ENCODE results near the gene FAM186B. TPM values are rescaled to one million over a fixed set of nuclear protein-coding genes. Genes with fewer than 3 reads are reported as not detected.
"Not testable (repeated sequence)": the region's sequence is repeated elsewhere in the genome, so short reads cannot be mapped to it uniquely, and the experiment has no call there.

Gene FAM186B, protein sequence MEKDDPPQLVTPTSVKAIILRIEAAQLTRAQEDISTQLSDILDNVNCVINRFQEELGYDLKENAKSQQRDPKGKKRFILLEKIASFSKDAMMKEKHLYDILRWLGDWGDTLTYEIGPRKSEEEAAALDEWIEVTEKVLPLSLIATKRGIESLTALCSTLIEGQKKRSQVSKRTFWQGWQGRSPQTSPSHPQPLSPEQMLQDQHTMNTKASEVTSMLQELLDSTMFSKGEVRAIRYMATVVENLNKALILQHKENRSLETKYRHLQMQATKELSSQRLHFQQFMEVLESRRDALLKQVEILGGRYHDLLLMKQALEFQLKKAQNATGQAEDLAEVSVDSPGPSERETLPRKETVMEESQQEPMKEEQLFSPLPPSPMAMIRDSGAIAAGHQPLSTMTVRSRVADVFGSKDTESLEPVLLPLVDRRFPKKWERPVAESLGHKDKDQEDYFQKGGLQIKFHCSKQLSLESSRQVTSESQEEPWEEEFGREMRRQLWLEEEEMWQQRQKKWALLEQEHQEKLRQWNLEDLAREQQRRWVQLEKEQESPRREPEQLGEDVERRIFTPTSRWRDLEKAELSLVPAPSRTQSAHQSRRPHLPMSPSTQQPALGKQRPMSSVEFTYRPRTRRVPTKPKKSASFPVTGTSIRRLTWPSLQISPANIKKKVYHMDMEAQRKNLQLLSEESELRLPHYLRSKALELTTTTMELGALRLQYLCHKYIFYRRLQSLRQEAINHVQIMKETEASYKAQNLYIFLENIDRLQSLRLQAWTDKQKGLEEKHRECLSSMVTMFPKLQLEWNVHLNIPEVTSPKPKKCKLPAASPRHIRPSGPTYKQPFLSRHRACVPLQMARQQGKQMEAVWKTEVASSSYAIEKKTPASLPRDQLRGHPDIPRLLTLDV
- not detected for total RNA-seq

DNA sequence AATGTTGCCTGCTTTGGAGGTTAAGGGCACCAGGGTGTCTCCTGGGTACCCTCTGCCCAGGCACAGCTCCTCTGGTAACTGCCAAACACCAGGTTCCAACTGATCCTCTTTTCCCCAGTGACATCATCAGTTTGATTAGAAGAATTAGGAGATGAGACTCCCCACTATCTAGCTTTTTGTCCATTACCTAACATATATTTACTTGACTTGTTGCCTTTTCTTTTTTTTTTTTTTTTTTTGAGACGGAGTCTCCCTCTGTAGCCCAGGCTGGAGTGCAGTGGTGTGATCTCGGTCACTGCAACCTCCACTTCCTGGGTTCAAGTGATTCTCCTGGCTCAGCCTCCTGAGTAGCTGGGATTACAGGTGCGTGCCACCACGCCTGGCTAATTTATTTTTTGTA is at the start of gene FAM186B:
Gene FAM186B (minus strand): TSS at position 101 of the 400 bp plus-strand sequence. CDS start 162 bp downstream, outside the sequence.
- DNase-seq = not testable (repeated sequence)

DNA sequence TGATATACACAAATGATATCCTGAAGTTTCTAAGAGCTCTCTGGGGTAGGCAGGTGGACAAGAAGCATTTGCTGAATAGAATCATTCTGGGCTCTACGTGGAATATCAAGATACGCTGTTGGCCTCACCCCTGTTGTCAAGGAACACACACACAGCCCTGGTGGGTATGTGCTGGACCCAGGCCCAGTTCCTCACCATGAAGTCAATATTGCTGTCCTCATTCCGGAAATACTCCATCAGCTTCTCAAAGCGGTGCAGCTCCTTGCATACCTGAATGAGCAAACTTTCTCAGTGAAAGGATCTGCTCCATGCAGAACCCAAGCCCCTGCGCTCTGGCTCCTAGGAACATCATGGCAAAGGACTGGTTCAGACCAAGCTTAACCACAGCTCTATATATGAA is 49.3 kb upstream of the FAM186B start:
- no peak for DNase-seq

DNA sequence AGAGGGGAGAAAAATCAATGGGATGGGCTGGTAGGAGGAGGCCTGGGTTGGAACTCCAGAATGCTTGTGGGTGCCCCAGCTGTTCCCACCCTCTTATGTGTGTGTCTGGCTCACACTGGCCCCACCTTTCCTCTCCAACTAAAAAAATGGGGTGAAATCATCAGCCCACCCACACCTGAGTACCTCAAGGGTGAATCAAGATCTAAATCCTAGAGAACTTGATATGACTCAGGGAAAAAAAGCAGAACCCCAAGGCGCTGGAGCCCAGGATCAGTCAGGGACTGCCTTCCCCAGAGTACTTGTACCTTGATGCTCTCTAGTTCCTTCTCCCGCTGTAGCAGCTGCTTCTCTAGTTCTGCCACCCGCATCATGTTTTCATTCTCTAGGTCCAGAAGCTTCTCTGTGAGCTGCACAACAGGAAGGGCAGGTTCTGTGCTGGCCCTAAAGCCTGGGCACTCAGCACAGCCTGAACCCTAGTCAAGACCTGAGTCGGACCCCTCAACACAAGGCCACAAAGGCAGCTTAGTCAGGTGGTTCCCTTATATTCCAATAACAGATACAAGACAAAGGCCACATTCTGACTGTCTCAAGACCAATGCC is 47.6 kb upstream of the FAM186B start:
- DNase-seq = no peak

DNA sequence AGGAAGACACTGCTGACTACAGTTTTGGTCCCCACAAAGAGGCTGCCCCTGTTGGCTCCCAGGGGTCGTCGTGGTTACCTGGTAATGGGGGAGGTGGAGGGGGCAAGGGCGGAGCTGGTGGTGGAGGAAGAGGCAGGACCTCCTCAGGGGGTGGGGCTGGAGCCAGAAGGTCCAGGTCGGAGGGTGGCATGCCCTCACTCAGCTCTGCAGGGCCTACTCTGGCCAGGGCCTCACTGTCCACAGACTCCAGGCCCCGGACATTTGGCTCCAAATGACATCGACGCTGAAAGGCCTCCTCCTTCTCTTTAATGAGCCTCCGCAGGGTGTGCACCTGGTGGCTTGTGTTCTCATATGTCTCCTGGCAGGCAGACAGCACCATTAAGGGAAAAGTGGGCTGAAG is 46.4 kb upstream of the FAM186B start:
- DNase-seq = no peak

DNA sequence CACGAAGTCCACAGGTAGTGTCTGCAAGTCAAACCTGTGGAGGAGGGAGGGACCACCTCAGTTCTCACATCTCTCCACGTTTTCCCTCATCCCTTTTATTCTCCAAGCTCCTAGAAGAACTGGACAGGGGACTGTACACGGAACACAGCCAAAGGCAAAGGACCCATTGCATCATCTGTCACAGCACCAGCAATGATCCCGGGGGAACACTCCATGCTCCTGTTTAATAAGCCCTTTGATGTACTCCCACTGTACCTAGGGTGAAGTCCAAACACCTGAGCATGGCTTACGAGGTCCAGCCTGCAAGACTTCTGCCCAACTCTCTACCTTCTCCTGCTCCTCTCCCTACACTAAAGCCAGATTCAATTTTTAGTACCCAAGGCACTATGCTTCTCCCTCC is 44.5 kb upstream of the FAM186B start:
- DNase-seq = no peak

GRCh38 chr12:49649445-49649844 is 44.0 kb upstream of the FAM186B start:
- DNase-seq = no peak

GRCh38 chr12:49648712-49649003 is 43.2 kb upstream of the FAM186B start:
- DNase-seq = no peak

- no peak for DNase-seq
Measured at GRCh38 chr12:49647827-49648711, 42.6 kb upstream of the FAM186B start.

DNA sequence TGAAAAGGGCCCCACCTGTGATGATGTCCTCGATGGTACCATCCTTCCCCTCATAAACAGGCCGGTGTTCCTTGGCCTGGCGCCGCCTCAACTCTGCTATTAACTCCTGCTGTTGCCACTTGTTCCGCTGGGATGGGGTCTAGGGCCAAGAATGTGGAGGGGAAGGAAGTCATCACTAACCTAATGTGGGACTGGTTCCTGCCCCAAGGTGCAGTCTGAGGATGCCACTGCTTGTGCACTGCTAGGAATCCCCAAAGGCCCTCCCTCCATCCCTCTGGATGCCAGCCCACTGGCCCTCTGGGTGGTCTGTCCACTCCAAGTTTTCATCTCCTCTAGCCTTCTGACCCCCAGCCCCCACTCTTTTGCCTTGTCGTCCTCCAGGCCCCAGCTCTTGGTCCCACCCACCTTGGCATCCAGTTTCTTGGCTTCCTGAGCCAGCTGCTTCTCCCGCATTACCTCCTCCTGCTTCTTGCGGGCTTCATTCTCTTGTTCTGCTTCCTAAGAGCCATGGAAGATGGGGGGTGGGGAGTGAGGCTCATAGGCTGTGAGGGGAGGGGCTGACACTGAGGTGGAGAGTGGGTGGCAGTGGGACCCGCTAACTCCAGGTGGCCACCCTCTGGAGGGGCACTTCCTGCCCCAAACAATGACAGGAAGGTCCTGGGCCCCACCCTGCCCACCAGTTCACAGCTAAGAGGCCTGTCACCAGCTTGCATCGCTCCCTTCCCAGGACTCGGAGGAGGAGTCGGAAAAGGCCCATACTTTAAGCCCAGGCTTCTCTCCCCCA is 41.6 kb upstream of the FAM186B start:
- DNase-seq = no peak

GRCh38 chr12:49646331-49646830 is 40.9 kb upstream of the FAM186B start:
- DNase-seq = no peak

- no peak for DNase-seq
Measured at GRCh38 chr12:49645146-49646039, 40.0 kb upstream of the FAM186B start.

DNA sequence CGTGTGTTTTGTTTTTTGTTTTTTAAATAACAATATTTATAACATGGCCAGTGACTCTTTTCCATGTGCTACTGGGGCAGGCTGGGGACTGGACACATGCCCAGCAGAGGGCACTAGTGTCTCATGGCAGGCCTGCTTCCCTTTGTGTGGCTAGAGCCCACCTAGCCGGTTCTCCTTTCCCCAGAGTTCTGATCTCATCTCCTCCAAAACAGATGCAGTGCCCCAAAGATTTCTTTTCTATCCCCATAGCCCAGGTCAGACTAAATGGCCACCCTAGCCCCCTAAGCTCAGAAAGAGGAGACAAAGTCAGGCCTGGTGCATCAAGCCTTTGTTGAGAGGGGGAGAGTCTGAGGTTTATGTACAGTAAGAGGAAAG is 39.2 kb upstream of the FAM186B start:
- DNase-seq = peak; percentile 49

DNA sequence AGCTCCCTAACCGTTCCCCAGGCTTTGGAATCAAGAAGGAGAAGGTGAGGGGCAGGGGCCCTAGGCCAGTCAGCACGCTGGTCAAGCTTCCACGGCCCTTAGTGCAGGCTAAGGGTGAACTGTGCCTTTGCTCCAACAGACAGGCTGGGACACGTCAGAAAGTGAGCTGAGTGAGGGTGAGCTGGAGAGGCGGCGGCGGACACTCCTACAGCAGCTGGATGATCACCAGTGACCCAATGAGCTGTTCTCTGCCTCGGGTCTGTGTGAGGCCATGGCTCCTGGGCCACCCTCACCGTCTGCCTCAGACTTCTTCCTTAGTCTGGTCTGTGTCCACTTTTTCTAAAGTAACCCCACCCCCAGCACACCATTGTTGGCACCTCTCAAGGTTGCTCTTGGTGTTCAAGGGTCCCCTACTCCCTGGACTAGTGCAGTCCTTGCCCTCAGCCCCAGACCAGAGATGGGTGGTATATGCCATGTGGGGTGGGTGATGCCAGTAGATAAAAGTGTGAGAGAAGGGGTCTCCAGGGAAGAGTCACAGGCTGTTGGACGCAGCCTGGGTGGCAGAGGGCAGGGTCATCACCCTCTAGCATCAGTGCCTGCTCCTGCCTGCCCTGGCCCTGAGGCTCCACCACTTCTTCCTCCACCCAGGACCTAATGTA is 38.7 kb upstream of the FAM186B start:
- DNase-seq = no peak

DNA sequence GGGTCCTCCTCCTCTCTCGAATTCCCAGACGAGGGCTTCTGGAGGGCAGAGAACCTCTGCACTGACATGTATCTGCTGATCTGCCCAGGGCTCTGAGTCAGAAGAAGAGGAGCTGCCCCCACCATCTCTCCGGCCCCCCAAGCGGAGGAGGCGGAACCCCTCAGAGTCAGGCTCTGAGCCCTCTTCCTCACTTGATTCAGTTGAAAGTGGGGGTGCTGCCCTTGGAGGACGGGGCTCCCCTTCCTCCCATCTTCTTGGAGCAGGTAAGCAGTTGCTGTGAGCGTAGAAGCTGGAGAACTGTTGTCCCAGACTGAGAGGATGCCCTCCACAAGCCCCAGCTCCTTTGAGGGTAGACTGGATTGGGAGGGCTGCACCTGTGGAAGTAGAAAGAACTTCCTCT is 37.7 kb upstream of the FAM186B start:
- DNase-seq = no peak

- no peak for DNase-seq
Measured at GRCh38 chr12:49642370-49642802, 36.9 kb upstream of the FAM186B start.

DNA sequence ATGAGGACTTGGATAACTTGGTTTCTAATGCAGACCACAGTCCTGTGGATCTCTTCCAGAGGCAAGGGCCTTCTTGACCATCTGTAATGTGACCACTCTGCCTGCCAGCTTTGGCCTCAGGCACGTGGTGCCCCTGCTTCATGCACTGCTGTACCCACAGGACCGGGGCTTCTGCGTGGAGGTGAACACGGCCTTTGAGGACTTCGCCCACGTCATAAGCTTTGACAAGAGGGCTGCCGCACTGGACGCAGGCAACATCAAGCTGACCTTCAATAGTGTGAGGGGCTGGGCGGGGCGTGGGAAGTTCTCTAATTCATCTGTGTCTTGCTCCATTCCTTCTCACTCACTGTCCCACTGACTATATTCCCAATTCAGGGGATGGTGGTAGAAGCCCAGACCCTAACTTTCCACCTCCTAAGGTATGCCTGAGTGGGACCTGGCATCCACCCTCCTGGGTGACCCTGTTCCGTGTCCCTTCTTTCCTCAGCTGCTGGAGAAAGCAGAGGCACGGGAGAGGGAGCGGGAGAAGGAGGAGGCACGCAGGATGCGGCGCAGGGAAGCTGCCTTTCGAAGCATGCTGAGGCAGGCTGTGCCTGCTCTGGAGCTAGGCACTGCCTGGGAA is 36.4 kb upstream of the FAM186B start:
- no peak for DNase-seq

- peak; percentile 57 for DNase-seq
Measured at GRCh38 chr12:49636979-49637755, 31.7 kb upstream of the FAM186B start.

DNA sequence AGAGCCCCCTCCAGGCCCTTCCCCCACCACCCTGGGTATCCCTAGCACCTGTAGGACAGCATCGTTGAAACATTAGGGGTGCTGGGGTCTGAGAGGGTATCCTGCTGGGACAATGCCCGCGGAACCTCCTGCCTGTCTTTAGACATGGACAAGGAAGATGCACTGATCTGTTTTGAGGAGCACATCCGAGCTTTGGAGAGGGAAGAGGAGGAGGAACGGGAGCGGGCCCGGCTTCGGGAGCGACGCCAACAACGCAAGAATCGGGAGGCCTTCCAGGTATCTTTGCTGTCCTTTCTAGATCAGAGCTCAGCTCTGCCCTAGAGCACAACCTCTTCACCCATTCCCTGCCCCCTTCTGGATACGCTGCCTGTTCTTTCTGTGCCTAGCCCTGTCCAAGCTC is 31.1 kb upstream of the FAM186B start:
- no peak for DNase-seq
